Stimulated activated CD4-positive, alpha-beta T cell treated with anti-CD3 and anti-CD28 coated beads, Interleukin-1b, Interleukin-23, amount 100 ng/mL, for 48 hours (primary cell): ENCODE measurements around the gene EGLN1.
"Not testable (repeated sequence)": the region's sequence is repeated elsewhere in the genome, so short reads cannot be mapped to it uniquely, and the experiment has no call there.

Experiments
- DNase-seq: peaks from one replicate; pipeline ENCODE4 v3.0.0-alpha.2; 2020

The EGLN1 gene

DNA sequence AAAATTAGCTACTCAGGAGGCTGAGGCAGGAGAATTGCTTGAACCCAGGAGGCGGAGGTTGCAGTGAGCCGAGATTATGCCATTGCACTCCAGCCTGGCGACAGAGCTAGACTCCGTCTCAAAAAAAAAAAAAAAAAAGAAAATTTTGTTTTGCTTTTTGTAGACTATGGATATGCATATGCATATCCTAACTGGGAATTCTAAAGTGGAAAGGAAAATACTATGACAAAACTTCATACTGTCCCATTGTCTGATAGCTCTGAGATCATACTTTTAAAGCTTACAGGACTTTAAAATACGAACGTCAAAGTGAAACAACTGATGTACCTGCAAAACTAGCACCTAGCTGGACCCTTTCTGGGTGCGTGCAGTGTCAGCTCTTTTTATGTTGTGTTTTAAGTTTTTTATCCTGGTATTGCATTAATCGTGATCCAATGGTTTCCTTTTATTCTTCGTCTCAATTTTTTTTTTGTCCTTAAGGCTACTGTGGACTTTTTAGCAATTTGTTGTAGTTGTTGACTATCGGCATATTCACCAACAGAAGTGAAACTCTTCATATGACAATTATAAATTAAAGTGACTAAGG is 64.8 kb downstream of the EGLN1 start:
- no peak for DNase-seq

DNA sequence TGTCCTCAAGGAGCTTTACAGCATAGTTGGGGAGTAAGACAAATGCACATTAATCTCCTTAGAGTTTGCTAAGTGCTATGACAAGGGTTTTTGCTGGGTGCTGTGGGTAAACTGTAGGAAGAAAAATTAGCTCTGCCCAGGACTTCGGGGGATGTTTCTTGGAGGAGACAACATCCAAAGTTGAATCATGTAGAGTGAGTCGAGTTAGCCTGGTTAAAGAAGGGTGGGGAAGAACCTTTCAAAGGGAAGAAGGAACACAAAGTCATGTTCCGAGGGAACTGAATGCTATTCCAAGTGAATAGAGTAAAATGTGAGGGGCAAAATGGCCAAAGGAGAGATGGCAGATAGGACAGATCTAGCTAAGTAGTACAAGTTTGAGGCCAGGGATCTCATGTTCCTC is 66.9 kb downstream of the EGLN1 start:
- no peak for DNase-seq

DNA sequence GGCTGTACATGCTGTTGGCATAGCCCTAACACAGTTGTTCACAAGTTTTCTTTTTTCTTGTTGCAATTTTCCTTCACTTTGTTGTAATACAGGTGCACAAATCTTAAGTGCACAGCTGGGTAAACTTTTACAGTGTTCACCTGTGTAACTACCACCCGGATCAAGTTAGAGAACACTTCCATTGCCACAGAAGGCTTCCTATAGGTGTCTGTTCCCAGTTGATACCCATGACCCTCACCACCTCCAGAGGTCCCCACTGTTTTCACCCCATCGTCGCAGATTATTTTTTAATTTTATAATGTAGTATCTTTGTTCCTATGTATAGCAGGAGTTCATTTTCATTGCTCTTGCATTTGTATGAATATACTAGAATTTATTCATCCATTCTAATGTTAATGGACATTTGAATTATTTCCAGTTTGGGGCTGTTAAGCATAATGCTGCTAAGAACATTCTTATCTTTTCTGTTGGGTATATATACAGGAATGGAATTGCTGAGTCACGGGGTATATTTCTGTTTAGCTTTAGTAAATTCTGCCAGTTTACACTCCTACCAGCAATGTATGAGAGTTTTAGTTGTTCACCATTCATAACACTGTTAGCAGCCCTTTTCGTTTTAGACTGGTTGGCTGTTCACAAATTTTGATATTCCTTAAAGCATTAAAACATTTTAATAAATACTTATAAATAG is 67.6 kb downstream of the EGLN1 start:
- no peak for DNase-seq

DNA sequence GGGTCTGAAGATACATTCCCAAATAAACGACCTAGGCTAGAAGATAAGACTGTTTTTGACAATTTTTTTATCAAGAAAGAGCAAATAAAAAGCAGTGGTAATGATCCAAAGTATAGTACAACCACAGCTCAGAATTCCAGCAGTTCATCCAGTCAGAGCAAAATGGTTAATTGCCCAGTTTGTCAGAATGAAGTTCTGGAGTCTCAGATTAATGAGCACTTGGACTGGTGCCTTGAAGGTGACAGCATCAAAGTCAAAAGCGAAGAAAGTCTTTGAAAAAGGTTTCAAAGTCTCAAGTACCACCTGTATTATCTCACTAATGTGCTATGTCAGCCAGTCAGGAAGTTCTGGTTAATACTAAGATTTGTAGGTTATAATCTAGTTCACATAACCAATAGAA is 69.0 kb downstream of the EGLN1 start:
- DNase-seq: no peak

- DNase-seq: no peak
Measured at GRCh38 chr1:231351816-231352215, 70.3 kb downstream of the EGLN1 start.

GRCh38 chr1:231348856-231349255 is 73.2 kb downstream of the EGLN1 start:
- not testable (repeated sequence) for DNase-seq

- DNase-seq: no peak
Measured at GRCh38 chr1:231348442-231348841, 73.6 kb downstream of the EGLN1 start.

DNA sequence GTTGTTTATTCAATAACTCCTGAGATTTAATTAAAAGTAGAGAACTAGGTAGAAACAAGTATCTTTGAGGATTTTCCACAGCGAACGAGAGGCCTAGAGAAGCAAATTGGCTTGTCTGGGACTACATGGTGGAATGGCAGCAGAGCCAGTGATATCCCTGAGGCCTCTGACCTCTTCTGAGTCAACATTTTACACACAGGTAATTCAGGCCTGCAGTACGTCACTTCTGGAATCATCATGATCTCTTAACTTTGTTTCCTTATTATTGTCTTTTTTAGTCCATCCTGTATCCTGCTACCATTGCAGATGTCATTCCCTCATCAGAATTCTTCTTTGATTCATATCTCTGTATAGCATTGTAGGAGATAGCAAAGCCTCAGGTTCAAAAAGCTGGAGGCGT is 74.1 kb downstream of the EGLN1 start:
- DNase-seq: no peak

DNA sequence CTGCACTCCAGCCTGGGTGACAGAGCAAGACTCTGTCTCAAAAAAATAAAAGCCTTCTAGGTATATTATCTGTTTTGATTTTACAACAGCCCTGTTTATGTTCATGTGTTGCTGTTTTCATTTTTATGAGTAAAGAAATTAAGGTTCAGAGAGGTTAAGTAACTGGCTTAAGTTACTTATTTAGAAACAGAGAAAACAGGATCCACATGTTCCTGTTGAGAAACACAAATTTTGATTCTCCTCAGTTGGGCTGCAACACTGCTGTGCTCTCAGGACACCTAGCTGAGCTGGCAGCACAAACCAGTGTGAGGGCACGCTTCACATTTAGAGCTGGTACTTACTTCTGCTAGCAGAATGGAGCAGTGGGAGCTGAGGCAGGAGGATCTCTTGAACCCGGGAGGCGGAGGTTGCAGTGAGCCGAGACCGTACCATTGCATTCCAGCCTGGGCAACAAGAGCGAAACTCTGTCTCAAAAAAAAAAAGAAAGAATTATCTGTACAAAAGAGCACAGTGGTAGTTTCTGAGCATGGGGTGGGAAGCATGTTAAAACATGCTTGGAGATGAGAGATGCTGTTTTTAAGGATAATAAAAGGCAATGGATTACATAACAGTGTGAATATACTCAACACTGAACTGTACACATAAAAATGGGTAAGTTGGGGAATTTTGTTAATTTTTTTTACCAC is 81.6 kb downstream of the EGLN1 start:
- DNase-seq: no peak

DNA sequence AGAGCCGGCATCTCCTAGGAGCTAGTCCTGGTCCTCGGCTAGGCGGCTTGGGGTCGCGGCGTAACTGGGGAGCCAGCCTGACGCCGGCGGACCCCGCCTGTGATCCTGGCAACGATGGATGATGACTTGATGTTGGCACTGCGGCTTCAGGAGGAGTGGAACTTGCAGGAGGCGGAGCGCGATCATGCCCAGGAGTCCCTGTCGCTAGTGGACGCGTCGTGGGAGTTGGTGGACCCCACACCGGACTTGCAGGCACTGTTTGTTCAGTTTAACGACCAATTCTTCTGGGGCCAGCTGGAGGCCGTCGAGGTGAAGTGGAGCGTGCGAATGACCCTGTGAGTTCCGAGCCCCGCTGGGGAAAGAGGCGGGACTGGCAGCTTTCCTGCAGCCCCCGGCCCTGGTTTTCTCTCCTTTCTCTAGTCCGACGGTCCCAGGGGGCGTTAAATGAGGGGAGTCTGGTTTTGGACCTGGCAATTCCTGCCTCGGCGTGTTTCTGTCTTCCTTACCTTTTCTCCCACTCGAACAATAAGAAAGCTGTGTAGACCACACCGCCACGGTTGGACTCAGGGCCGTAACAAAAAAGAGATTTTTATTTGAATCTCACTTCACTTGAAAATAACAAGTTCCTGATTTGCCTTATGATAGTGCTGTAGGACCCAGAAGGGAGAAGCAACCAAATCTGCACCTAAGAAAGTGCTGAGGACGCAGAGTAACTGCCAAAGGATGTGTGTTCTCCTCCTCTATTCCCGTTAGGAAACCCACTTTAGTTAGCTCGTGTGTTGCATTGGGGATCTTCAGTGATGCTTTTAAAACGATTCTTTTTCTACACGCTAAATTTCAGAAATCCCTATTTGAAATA is 83.6 kb downstream of the EGLN1 start, which contains the start of gene SPRTN:
SPRTN (plus strand) TSS at position 24 of the 859 bp plus-strand sequence; CDS start at position 115, 91 bp downstream.
- DNase-seq: no peak

GRCh38 chr1:231337472-231338269 is 84.4 kb downstream of the EGLN1 start, which contains the start of gene EXOC8:
EXOC8 (minus strand) TSS chr1:231337852; CDS start chr1:231337745, 107 bp downstream.
- peak; percentile 96 for DNase-seq

GRCh38 chr1:231337043-231337471 is 85.0 kb downstream of the EGLN1 start:
- no peak for DNase-seq

DNA sequence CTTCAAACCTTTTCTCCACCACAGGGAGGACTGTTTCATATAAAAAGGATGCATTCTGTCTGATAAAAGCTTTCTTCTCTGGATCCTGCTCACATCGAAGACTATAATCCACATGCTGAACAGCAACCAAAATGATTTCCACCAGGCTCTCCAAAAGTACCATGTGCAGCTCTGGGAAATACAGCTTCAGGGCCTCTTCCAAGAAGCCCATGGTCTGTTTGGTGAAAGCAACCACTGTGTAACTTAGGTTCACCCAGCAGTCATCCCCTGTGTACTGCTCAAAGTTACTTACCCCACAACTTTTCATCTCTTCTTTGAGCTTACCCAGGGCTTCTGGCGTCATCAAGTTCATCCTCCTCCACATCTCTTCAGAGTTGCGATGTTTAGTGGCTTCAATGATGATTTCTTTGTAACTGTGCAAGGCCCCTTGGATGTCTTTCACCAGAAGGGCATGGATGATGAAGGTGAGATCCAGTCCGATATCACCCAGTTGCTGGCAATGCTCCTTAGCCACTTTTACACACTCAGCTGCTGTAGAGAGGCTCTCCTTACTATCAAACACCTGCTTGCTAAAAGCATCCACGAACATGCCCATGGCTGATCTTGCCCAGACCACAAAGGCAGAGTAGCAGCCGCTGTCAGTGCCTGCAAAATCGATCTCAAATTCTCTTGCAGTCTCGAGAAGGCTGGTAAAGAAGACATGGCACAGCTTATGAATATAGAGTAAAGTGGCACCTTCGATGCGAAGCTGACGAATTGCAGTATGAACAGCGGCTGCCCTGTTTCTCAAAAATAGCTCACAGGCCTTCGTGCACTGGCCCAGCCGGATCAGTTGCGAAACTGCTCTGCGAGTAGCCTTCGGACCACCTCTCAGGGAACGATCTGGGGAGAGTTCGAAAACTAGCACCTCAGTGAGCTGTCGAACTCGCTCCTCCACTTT is 86.2 kb downstream of the EGLN1 start:
- no peak for DNase-seq

DNA sequence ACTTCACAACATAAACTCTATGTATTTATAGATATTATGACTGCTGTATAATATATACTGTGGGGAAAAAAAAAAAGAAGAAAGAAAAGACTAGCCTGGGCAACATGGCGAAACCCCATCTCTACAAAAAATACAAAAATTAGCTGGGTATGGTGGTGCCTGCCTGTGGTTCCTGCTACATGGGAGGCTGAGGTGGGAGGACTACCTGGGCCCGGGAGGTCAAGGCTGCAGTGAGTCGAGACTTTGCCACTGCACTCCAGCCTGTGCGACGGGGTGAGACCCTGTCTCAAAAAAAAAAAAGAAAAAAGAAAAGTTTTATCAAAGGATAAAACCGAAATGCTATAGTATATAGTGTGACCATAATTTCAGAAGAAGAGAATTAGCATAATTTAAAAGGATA is 87.1 kb downstream of the EGLN1 start:
- no peak for DNase-seq

- DNase-seq: no peak
Measured at GRCh38 chr1:231334079-231334666, 87.9 kb downstream of the EGLN1 start.

- no peak for DNase-seq
Measured at GRCh38 chr1:231332761-231333160, 89.3 kb downstream of the EGLN1 start.

- DNase-seq: no peak
Measured at GRCh38 chr1:231329483-231329882, 92.6 kb downstream of the EGLN1 start.

GRCh38 chr1:231327617-231328016 is 94.5 kb downstream of the EGLN1 start:
- no peak for DNase-seq

GRCh38 chr1:231326248-231326647 is 95.8 kb downstream of the EGLN1 start:
- no peak for DNase-seq

GRCh38 chr1:231324660-231325059 is 97.4 kb downstream of the EGLN1 start:
- DNase-seq: no peak
